ENCODE results near the gene MGAT3. TPM values are rescaled to one million over a fixed set of nuclear protein-coding genes. Genes with fewer than 3 reads are reported as not detected.

MGAT3 gene, protein sequence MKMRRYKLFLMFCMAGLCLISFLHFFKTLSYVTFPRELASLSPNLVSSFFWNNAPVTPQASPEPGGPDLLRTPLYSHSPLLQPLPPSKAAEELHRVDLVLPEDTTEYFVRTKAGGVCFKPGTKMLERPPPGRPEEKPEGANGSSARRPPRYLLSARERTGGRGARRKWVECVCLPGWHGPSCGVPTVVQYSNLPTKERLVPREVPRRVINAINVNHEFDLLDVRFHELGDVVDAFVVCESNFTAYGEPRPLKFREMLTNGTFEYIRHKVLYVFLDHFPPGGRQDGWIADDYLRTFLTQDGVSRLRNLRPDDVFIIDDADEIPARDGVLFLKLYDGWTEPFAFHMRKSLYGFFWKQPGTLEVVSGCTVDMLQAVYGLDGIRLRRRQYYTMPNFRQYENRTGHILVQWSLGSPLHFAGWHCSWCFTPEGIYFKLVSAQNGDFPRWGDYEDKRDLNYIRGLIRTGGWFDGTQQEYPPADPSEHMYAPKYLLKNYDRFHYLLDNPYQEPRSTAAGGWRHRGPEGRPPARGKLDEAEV
- 0.54 to 1.1 TPM (median 0.81 TPM) in 5 replicates for total RNA-seq (2022; extraction: Qiagen RNA extraction; ENCODE audit: low read depth)

DNA sequence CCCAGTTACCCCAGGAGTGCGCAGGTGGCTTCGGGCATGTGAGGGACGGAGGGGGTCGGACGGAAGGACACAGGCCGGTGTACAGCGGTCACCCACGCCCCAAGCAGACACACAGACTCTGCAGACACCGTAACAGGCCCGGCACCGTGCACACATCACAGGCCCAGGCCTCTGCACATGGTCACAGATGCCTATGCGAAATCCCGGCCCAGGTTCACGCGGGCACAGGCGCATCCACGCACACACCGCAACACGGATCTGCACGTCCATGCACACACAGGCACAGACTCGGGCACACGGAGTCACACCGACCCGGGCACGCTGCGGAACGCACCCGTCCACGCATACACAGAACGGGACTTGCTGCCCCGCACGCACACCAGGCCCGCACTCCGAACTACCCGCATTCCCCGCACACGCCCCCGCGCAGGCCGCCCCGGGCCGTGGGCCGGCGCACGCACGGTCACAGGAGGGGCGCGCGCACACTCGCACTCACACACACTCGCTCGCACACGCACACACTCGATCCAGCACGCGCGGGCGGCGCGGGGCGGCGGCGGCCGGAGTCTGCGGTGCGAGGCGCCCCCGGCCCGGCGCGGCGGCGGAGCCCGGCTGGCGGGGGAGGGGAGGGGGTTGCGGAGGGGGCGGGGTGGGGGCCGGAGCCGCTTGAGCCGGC, at the start of gene MGAT3:
TSS of gene MGAT3 (plus strand) at position 491 of the 676 bp plus-strand sequence. CDS start 30,336 bp downstream, outside the sequence.

DNA sequence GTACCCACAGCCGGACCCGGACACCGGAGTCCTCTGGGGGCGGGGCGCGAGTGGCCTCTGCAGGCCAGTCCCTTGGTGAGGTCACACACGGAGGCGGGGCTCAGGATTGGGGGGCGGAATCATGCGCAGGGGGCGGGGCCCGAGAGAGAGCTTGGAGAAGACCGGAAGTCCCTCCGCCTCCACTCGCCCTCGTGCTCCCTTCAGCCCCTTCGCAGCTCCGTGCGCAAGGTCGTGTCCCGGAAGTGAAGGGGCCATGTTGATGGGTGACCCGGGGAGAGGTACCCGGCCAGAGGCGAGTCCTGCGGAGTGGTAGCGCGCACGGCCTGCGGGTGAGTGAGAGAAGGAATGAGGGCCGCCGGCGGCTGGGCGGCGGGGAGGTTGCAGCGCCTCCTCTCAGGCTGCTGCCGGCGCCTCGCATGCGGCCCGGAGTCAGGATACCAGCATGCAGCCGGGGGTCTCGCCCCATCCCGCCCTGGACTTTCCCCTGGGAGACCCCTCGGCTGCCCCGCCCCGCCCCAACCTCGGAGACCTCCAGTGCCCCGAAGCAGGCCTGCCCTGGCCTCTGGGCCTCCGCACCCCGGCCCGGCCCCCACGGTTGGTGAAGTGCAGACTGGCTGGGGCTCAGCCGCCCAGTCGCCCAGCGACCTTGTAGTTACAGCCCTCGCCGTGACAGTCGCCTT, 45.4 kb downstream of the MGAT3 start, which contains the start of gene MIEF1:
TSS of gene MIEF1 (plus strand) at position 182 of the 680 bp plus-strand sequence. CDS start 9,005 bp downstream, outside the sequence.

GRCh38 chr22:39520226-39521105, 63.7 kb downstream of the MGAT3 start, which contains the start of gene ATF4:
TSS of gene ATF4 (plus strand) at chr22:39520562. CDS start at chr22:39521446, 884 bp downstream.

GRCh38 chr22:39532215-39533073, 75.6 kb downstream of the MGAT3 start, which contains the start of gene RPS19BP1:
TSS of gene RPS19BP1 (minus strand) at chr22:39532748. CDS start at chr22:39532738, 10 bp downstream.

Other genes starting within 250 kb of the MGAT3 start
- gene PDGFB, start 212.0 kb upstream of the MGAT3 start, total RNA-seq (2022; extraction: Qiagen RNA extraction; ENCODE audit: low read depth) = 4.3 to 5.5 TPM (median 4.7 TPM) in 5 replicates
- 1,719 to 2,411 TPM (median 1,785 TPM) in 5 replicates for gene RPL3, start 137.4 kb upstream of the MGAT3 start, total RNA-seq (2022; extraction: Qiagen RNA extraction; ENCODE audit: low read depth)
- 10.3 to 16.4 TPM (median 13.6 TPM) in 5 replicates for gene SYNGR1, start 107.0 kb upstream of the MGAT3 start, total RNA-seq (2022; extraction: Qiagen RNA extraction; ENCODE audit: low read depth)
- 6.6 to 11.6 TPM (median 10.7 TPM) in 5 replicates for gene TAB1, start 57.2 kb upstream of the MGAT3 start, total RNA-seq (2022; extraction: Qiagen RNA extraction; ENCODE audit: low read depth)
- 23.3 to 27.7 TPM (median 25.6 TPM) in 5 replicates for gene MIEF1, start 45.3 kb downstream of the MGAT3 start, total RNA-seq (2022; extraction: Qiagen RNA extraction; ENCODE audit: low read depth)
- 303 to 397 TPM (median 359 TPM) in 5 replicates for gene ATF4, start 63.5 kb downstream of the MGAT3 start, total RNA-seq (2022; extraction: Qiagen RNA extraction; ENCODE audit: low read depth)
- 82.1 to 117 TPM (median 101 TPM) in 5 replicates for gene RPS19BP1, start 75.7 kb downstream of the MGAT3 start, total RNA-seq (2022; extraction: Qiagen RNA extraction; ENCODE audit: low read depth)
- 0.03 to 0.08 TPM (median 0.06 TPM) in 5 replicates for gene CACNA1I, start 113.7 kb downstream of the MGAT3 start, total RNA-seq (2022; extraction: Qiagen RNA extraction; ENCODE audit: low read depth)